ENCODE measurements around the gene LST1. TPM values are rescaled to one million over a fixed set of nuclear protein-coding genes. Genes with fewer than 3 reads are reported as not detected.

The LST1 gene
- not detected in 2 replicates for polyA plus RNA-seq

GRCh38 chr6:31586008-31586407, at the start of gene LST1:
TSS of gene LST1 (plus strand) at chr6:31586277. CDS start at chr6:31587300, 1,023 bp downstream.

GRCh38 chr6:31541658-31542521, 44.2 kb upstream of the LST1 start, which contains the start of gene DDX39B:
TSS of gene DDX39B (minus strand) at chr6:31542003. CDS start at chr6:31540532, 1,471 bp downstream.

GRCh38 chr6:31546339-31546957, 39.6 kb upstream of the LST1 start, which contains the start of gene ATP6V1G2:
TSS of gene ATP6V1G2 (minus strand) at chr6:31546608. CDS start at chr6:31546559, 49 bp downstream.

GRCh38 chr6:31546958-31547726, 38.9 kb upstream of the LST1 start, which contains the start of gene NFKBIL1:
TSS of gene NFKBIL1 (plus strand) at chr6:31547608. CDS start at chr6:31547695, 87 bp downstream.

GRCh38 chr6:31572041-31572911, 13.8 kb upstream of the LST1 start, which contains the start of gene LTA:
TSS of gene LTA (plus strand) at chr6:31572289. CDS start at chr6:31572743, 454 bp downstream.

GRCh38 chr6:31575335-31575901, 10.7 kb upstream of the LST1 start, which contains the start of gene TNF:
TSS of gene TNF (plus strand) at chr6:31575565. CDS start at chr6:31575742, 177 bp downstream.

GRCh38 chr6:31582230-31582643, 3.8 kb upstream of the LST1 start, which contains the start of gene LTB:
TSS of gene LTB (minus strand) at chr6:31582424. CDS start at chr6:31582417, 7 bp downstream.

GRCh38 chr6:31614684-31615578, 28.9 kb downstream of the LST1 start, which contains the start of gene AIF1:
TSS of gene AIF1 (plus strand) at chr6:31615234. CDS start at chr6:31615330, 96 bp downstream.

GRCh38 chr6:31620586-31621319, 34.7 kb downstream of the LST1 start, which contains the start of gene PRRC2A:
TSS of gene PRRC2A (plus strand) at chr6:31620715. CDS start at chr6:31622790, 2,075 bp downstream.

Other genes starting within 250 kb of the LST1 start
- gene HLA-B, start 229.1 kb upstream of the LST1 start, polyA plus RNA-seq = 164 and 256 TPM in 2 replicates
- 0.32 TPM in 1 of 2 replicates, not detected in the other for gene MICA, start 182.7 kb upstream of the LST1 start, polyA plus RNA-seq
- gene MICB, start 88.1 kb upstream of the LST1 start, polyA plus RNA-seq = not detected in 2 replicates
- gene MCCD1, start 57.3 kb upstream of the LST1 start, polyA plus RNA-seq = not detected in 2 replicates
- gene DDX39B, start 44.3 kb upstream of the LST1 start, polyA plus RNA-seq = 76.0 and 88.5 TPM in 2 replicates
- gene ATP6V1G2, start 39.7 kb upstream of the LST1 start, polyA plus RNA-seq = 154 and 211 TPM in 2 replicates
- 0.62 and 0.75 TPM in 2 replicates for gene NFKBIL1, start 38.7 kb upstream of the LST1 start, polyA plus RNA-seq
- gene LTA, start 14.0 kb upstream of the LST1 start, polyA plus RNA-seq = not detected in 2 replicates
- gene TNF, start 10.7 kb upstream of the LST1 start, polyA plus RNA-seq = not detected in 2 replicates
- not detected in 2 replicates for gene LTB, start 3.9 kb upstream of the LST1 start, polyA plus RNA-seq
- not detected in 2 replicates for gene NCR3, start 6.7 kb downstream of the LST1 start, polyA plus RNA-seq
- 2.7 TPM in 1 of 2 replicates, not detected in the other for gene AIF1, start 29.0 kb downstream of the LST1 start, polyA plus RNA-seq
- 3.7 and 3.8 TPM in 2 replicates for gene PRRC2A, start 34.4 kb downstream of the LST1 start, polyA plus RNA-seq
- gene BAG6, start 66.4 kb downstream of the LST1 start, polyA plus RNA-seq = 16.0 and 30.8 TPM in 2 replicates
- 1.8 and 2.4 TPM in 2 replicates for gene APOM, start 69.6 kb downstream of the LST1 start, polyA plus RNA-seq
- gene C6orf47, start 74.5 kb downstream of the LST1 start, polyA plus RNA-seq = 0.39 and 1.3 TPM in 2 replicates
- gene GPANK1, start 78.7 kb downstream of the LST1 start, polyA plus RNA-seq = 3.1 and 4.2 TPM in 2 replicates
- 299 and 301 TPM in 2 replicates for gene CSNK2B, start 79.8 kb downstream of the LST1 start, polyA plus RNA-seq
- gene LY6G5B, start 83.7 kb downstream of the LST1 start, polyA plus RNA-seq = 0.24 and 1.8 TPM in 2 replicates
- gene LY6G5C, start 94.8 kb downstream of the LST1 start, polyA plus RNA-seq = 0.29 and 2.4 TPM in 2 replicates
- 67.3 and 71.0 TPM in 2 replicates for gene ABHD16A, start 117.0 kb downstream of the LST1 start, polyA plus RNA-seq
- not detected in 2 replicates for gene LY6G6F, start 120.6 kb downstream of the LST1 start, polyA plus RNA-seq
- not detected in 2 replicates for gene LY6G6D, start 129.1 kb downstream of the LST1 start, polyA plus RNA-seq
- not detected in 2 replicates for gene LY6G6C, start 135.5 kb downstream of the LST1 start, polyA plus RNA-seq
- not detected in 2 replicates for gene MPIG6B, start 137.1 kb downstream of the LST1 start, polyA plus RNA-seq
- 2.6 and 7.7 TPM in 2 replicates for gene DDAH2, start 143.0 kb downstream of the LST1 start, polyA plus RNA-seq
- 1.2 and 1.3 TPM in 2 replicates for gene CLIC1, start 150.3 kb downstream of the LST1 start, polyA plus RNA-seq
- not detected in 2 replicates for gene MSH5, start 153.7 kb downstream of the LST1 start, polyA plus RNA-seq
- not detected in 2 replicates for gene SAPCD1, start 176.4 kb downstream of the LST1 start, polyA plus RNA-seq
- gene VWA7, start 191.1 kb downstream of the LST1 start, polyA plus RNA-seq = 3.1 TPM in 1 of 2 replicates, not detected in the other
- gene VARS1, start 209.5 kb downstream of the LST1 start, polyA plus RNA-seq = 5.9 and 6.1 TPM in 2 replicates
- gene LSM2, start 220.7 kb downstream of the LST1 start, polyA plus RNA-seq = 26.3 and 31.0 TPM in 2 replicates
- gene HSPA1L, start 229.0 kb downstream of the LST1 start, polyA plus RNA-seq = 0.76 and 1.6 TPM in 2 replicates
- 3.4 and 5.1 TPM in 2 replicates for gene HSPA1A, start 229.3 kb downstream of the LST1 start, polyA plus RNA-seq
- 0.20 and 1.7 TPM in 2 replicates for gene HSPA1B, start 241.5 kb downstream of the LST1 start, polyA plus RNA-seq

Data from Purkinje cell (primary cell).